ENCODE results near the gene MYO3B.

DNA sequence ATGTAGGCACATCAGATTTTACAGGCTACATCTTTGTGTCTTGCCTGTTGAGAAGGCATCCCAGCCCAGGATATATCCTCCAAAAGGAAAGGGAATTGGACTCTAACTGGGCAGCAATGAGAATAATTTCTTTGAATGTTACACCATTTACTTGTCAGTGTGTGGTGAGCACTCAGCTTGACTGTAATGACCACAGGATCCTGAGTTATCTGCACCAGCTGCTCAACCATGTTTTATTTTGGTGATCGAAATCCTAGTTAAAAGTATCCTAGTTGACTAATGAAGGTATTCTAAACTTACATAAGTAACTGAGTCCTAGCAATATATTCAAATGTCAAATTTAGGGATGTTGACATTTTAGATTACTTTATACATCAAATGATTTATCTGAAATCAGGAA lies 123.0 kb downstream of the MYO3B start:
- TF ChIP-seq, protein P1, sequence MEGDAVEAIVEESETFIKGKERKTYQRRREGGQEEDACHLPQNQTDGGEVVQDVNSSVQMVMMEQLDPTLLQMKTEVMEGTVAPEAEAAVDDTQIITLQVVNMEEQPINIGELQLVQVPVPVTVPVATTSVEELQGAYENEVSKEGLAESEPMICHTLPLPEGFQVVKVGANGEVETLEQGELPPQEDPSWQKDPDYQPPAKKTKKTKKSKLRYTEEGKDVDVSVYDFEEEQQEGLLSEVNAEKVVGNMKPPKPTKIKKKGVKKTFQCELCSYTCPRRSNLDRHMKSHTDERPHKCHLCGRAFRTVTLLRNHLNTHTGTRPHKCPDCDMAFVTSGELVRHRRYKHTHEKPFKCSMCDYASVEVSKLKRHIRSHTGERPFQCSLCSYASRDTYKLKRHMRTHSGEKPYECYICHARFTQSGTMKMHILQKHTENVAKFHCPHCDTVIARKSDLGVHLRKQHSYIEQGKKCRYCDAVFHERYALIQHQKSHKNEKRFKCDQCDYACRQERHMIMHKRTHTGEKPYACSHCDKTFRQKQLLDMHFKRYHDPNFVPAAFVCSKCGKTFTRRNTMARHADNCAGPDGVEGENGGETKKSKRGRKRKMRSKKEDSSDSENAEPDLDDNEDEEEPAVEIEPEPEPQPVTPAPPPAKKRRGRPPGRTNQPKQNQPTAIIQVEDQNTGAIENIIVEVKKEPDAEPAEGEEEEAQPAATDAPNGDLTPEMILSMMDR (IDR thresholded peaks at IDR 0.05): no peak
- TF ChIP-seq EZH2 (IDR thresholded peaks at IDR 0.05; ENCODE audit: borderline replicate concordance, insufficient read depth, low read depth, low read length, poor library complexity, severe bottlenecking): no peak

Measured in B cell (primary cell).